GM15510 (cell line): ENCODE results near the gene RAD51B.

ENCODE experiments used
- POLR2A ChIP-seq: IDR thresholded peaks from 3 replicates; pipeline ENCODE4 v1.6.1; 2011; ENCODE audit warnings: borderline replicate concordance; ENCODE audit not compliant: insufficient read length; ENCODE audit errors: extremely low read depth

Gene RAD51B

DNA sequence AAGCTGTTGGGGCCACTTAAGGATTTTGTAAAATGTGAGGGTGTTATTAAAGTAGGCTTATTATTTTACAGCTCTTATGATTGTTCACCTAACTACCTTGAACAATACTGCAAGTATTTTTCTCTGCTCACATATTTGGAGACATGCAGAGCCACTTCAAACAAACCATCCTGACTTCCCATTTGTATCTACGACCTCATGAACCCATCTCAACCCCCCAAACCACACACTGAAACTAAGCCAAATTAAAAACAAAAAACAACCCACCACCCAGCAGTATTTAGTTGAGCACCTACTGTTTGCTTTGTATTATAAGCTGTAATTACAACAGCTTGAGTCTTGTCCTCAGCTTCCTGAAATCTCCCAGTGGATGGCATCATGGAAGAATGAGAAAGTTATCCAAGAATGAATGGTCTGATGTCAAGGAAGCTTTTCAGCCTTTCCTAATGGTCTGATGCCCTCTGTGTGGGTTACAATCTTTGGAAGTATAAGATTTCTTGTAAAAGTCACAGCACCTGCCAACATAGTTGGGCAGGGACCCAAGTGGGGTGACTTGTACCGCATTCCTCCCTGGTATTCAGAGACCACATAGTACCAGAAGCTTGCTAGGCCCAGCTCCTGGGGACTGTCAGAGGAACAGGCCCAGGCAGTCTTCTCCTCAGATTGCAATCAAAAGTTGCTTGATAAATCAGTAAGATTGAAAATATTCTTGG lies 556.6 kb downstream of the RAD51B start:
- TF ChIP-seq POLR2A, result no peak

DNA sequence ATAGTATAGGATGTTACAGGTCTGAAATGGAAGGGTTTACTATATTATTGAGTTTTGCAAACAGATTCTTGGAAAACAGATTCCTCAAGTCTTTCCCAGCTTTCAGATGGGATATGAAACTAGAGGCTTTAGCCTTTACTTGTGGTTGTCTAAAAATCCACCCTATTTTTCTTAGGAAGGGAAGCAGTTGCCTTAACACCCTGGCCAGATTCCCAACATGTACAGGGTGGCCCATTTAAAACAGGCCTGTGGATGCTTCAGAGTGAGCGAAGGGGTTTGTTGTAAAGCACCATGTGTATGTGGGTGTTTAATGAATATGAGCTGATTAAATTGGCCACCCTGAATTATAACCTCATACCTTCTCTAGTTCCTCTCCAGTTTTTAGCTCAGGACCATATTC lies 557.4 kb downstream of the RAD51B start:
- no peak for TF ChIP-seq POLR2A

DNA sequence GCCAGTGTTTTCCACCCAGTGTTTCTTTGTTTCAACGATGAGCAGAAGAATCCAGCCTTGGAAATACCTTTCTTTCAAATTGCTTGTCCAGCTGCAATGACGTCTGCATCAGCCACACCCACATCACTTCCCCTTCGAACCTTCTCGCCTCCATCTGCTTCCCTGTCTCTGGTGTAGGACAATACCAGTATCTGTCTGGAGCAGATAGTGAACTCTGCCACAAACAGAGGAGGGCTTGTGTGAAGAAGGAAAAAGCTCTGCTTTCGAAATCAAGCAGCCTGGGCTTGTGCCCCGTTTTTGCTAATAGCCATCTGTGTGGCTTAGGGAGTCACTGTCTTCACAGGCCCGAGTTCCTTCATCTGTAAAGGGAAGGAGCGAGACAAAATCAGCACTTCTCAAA lies 557.9 kb downstream of the RAD51B start:
- no peak for TF ChIP-seq POLR2A

DNA sequence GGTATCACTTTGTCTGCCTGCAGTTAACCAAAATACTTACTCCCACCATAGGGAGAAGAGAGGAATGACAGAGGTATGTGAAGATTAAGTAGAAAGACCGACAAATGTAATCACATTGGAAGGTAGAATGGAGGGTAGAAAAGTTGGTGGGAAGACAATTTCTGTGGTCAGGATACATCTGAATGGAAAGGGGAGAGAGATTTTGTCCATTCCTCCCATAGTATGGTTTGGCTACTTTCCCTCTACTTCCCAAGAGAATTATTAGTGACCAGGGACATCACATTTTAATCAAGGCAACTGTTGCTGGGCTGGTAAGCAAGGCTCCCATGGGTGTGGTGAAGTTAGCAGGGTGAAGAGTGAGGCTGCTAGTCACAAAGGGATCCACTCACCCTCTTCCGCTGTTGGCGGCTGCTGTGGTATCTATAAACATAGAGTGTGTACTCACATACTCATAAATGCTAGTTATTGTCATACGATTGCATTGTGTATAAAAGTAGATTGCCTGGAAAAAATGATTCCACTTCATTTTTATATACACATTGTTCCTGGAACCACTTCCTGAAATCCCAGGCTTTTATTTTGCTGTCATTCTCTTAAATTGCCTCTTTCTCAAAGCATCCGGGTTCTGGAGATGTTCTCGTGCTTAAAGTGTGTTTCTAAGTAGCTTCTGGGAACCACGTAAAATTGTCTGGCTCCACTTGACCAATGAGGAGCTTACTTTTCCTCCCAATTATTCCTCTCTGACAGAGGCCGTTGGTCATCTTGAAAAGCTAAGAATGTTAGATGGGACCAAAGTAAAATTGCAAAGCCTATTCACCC lies 560.1 kb downstream of the RAD51B start:
- no peak for TF ChIP-seq POLR2A

DNA sequence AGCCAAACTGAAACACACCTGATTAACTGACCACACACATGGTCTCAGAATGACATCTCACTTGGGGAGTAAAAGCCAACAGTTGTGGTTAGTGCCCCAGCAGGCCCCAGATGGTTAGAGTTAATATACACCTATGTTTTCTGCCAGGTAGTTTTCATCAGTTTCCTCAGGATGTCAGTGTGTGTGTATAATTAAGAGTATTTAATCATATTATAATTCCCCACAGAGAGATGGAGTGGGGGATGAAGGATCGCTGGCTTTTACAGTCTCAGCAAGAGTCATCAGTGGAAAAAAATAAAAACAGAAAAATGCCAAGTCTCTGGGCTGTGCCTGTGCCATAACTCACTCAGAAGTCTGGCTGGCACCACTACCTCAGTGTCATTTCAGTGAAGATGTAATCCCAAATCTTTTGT lies 560.8 kb downstream of the RAD51B start:
- no peak for TF ChIP-seq POLR2A

DNA sequence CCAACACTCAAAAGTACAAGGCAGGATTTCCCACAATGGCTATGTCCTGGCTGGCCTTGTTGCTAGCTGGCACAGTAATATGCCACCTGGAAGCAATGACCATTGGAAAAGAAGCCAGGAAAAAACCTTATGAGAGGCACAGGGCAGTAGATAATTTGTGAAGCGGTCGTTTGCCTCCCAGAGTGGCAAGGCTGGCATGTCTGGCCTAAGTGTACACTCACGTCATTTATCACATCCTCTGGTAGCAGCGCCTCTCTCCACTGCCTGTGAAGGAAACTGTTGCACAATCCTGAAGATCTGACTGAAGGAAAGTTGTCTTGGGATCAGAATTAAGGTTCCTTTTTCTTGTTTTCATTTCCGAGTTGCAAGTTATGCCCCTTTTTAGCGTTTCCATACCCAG lies 564.8 kb downstream of the RAD51B start:
- TF ChIP-seq POLR2A, result no peak

DNA sequence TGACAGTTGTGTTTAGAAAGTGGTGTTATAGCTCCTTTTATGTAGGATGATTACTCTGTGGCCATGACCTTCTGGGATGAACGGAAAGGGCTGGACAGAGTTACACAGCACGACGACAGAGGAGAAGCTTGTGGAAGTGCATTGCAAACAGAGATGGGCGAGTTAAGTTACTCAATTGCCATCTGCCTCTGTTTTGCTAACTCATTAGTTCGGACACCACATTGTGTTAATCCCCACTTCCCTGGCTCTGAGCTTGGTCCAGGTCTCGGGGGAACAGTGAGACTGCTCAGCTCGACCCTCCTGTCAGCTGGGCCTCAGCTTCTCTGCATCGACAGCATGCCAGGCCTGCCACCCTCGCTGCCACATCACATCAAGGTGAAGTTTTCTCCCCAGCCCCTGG lies 565.3 kb downstream of the RAD51B start:
- no peak for TF ChIP-seq POLR2A

DNA sequence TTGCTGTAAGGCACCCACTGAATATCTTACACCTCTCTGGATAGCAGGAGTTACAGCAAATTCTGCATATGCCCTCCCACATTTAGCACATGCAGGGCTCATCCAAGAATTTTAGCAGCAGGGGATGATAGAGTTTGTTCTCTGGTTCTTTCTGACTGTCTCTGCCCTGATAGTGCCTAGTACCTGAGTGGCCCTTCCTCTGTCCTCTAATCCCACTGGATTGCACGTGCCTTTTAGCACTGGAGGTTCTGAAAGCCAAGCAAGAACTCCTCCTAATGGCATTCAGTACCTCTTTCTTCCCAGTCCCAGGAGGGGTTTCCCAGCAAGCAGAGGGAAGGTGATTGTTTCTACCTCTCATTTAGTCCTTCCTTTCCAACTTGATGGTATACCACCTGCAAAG lies 566.9 kb downstream of the RAD51B start:
- no peak for TF ChIP-seq POLR2A

DNA sequence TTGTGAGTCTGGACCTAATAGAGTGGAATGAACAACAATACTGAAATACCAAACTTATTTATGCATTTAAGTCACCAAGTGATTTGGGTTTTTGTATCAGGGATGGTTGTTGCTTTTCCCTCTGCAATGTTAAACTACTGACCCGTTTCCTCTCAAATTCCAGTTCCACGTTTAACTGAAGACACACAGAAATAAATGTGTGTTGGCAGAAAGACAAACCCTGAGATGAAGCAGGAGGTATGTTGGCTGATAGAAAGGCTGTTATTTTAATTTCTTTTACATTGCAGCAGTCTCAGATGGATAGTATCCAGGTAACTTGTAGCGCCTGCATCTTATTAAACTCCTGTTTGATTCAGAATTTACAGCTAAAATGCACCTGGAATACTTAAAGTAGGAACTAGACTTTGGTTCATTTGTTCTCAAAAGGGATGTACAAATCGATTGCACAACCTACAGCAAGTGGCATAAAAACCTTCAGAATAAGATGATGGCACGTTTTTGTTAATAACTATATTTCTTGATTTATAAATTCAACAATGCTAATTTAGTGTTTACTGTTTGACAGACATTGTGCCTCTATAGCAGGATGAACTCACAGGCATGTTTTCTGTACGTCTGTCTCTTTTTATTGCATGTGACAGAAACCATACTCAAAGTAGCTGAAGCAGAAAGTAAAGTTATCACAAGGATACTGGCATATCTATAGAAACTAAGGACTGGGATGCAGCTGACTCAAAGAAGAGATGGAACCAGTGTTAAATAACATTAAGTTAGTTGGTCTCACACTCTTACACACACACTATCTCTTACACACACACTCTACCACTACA lies 567.6 kb downstream of the RAD51B start:
- TF ChIP-seq POLR2A, result no peak

DNA sequence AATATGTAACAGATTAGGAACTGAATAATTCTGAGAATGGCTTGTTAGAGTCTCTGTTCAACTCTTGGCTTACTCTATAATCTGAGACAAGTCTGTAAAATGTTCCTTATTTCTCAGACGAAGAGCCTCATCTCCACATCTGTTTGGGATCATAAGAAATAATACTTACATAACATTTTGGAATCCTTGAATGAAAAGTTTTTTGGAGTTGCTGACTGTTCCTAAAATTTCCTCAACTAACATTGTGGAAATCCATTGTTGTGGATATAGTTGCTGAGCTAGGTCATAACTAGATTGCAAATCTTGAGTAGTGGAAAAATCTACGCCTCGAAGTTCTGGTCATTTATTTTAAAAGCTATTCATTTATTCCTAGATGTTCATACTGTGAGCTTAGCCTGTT lies 570.4 kb downstream of the RAD51B start:
- no peak for TF ChIP-seq POLR2A

DNA sequence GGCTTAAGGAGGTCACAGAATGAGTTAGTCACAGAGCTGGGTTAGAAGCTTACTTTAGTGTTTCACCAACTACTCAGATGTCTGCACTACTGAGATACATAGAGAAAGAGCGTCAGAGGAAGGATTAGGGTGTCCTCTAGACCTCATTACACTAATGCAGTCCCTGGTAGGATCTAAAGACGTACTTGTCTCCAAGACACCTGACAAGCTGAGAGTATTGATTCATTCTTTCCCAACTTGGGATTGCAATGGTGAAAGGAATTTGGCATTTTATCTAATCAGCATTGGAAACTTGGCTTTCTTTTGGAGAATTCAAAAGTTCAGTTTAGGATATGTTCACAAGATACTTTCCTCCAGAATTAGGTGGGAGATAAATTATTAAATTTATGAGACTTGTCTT lies 571.2 kb downstream of the RAD51B start:
- no peak for TF ChIP-seq POLR2A

DNA sequence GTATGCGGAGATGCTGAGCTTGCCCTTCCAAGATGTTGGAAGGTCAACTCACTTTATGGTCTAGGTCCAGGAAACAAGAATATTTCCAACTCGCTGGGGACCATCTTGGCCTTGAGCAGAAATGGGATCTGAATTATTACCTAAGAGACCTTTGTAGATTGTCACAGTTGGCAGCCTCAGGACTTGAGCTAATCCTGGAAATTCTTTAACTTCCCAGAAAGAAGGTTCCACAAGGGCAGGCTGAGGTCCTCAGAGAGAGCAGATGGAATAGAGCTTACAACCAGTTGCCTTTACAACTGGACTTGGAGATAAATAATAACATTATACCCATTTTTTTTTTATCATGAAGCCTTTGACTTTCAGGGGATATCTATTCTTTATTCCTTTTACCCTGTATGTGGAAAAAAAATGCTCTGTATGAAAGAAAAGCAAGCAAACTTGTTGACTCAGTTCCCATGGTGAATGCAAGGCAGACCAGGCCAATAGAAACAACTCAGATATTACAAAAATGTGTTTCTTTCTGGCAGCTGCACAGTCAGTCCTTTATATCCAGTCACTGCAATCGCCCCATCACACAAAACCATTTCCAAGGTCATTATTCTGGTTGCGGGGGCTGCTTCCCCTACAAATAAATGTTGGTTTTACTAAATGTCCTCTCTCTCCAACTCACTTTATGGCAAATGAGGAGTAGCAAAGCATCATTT lies 571.9 kb downstream of the RAD51B start:
- TF ChIP-seq POLR2A, result no peak

DNA sequence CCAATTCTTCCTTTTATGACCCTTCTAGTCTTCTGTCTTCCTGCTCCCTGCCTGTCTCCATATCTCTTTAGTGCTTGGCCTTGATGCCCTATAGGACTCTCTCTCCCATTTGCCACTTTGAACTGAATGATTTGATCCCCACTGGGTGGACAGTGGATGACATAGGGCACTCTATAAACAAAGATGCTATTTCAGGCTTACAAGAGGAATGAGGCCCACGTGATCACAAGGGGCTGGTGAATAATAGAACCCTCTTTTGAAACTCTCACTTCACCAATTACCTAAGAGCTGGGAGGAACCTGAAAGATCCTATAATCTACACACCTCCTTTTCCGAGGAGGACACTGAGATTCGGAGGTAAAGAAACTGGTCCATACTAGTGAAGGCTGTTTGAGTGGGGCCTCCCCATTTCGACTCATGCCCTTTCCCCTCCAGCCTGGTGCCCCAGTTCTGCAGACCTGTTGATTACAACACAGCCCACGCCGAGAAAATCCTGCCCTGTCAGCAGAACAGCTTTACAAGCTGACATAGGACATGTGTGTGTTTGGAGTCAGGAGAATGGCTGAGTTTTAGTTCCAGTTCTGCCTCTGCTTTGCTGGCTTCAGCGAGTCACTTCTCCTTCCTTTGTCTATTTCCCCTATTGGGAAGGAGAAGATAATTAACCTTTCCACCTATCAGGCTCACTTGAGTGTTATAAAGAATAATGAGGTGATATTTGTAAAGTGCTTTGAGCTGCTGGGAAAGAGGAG lies 573.0 kb downstream of the RAD51B start:
- TF ChIP-seq POLR2A, result no peak

DNA sequence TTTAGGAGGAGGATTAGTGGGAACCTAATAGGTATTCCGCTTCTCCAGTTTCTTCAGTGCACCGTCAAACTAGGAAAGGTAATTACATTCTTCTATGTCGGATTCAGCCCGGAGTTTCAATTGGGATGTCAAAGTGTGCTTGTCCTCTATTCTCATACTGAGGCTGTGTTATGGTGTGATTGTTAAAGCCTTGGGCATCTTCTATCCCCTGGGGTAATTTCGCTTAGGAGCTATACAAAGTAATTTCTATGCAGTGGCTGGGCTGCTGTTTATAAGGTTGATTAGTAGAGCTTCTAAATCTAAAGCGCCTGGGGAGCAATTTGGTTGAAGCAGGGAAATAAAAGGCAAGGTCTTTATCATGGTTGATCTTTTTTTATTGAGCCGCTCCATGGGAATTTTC lies 573.7 kb downstream of the RAD51B start:
- TF ChIP-seq POLR2A, result no peak
